HepG2 (cell line): ENCODE measurements around the gene FKBP9. TPM values are rescaled to one million over a fixed set of nuclear protein-coding genes. Genes with fewer than 3 reads are reported as not detected.
A peak's percentile ranks its signal among the peaks of the same experiment; 100 is the strongest.

ENCODE experiments used
- ADNP ChIP-seq: sonication (generic); formaldehyde crosslinking; IDR thresholded peaks from 2 replicates; pipeline ENCODE4 v1.4.0; 2020; ENCODE audit warnings: missing genetic modification reagents
- BATF2 ChIP-seq: sonication (generic); formaldehyde crosslinking; IDR thresholded peaks from 2 replicates; pipeline ENCODE4 v1.8.0; 2022; ENCODE audit warnings: mild to moderate bottlenecking, missing genetic modification reagents, moderate library complexity
- GPBP1L1 ChIP-seq: sonication (generic); formaldehyde crosslinking; IDR thresholded peaks from 2 replicates; pipeline ENCODE4 v1.5.0; 2020; ENCODE audit warnings: mild to moderate bottlenecking, missing genetic modification reagents
- HIC2 ChIP-seq: sonication (generic); formaldehyde crosslinking; IDR thresholded peaks from 2 replicates; pipeline ENCODE4 v1.9.0; 2022; ENCODE audit warnings: low read depth, missing genetic modification reagents
- MIXL1 ChIP-seq: IDR thresholded peaks from 2 replicates; pipeline ENCODE4 v1.6.1; 2016
- RCOR2 ChIP-seq: IDR thresholded peaks from 2 replicates; pipeline ENCODE4 v1.6.1; 2016; ENCODE audit warnings: missing biosample characterization, missing genetic modification reagents
- TRIM22 ChIP-seq: fragments of 450-650 bp; IDR thresholded peaks from 2 replicates; pipeline ENCODE4 v1.6.1; 2017
- polyA plus RNA-seq, 8 experiments: library from polyadenylated mRNA; depleted of rRNA in 3 of 8; stranded (reverse) in 7 of 8; unstranded in 1 of 8; fragments of >200 nt; fragmentation: Illumina TruSeq in 4 of 8; extraction: Trizol in 4 of 8; gene quantifications; 2 replicates each; pipeline versions ENCODE4 v1.2.1 to v1.2.3, GENCODE V29; 2011 to 2016; ENCODE audit warnings: low read depth in 4 of 8, missing spikeins in 1 of 8, mixed read lengths in 1 of 8; ENCODE audit not compliant: insufficient read depth in 1 of 8
- total RNA-seq, 5 experiments: library from RNA; depleted of rRNA; stranded (reverse); fragments of >200 nt; fragmentation: Illumina TruSeq; extraction: Trizol; gene quantifications; 2 replicates each; pipeline ENCODE4 v1.2.3, GENCODE V29; 2016; ENCODE audit warnings: low read depth in 1 of 5

The FKBP9 gene
- total and polyA plus RNA-seq, 2 of the 13 experiments (the other 11 are each of a cell fraction or from before 2014, with no cell fraction given), result 34.0 to 41.5 TPM

- peak; percentile 92; the same call in 1 of the 2 replicates for TF ChIP-seq BATF2 (CRISPR knock-in tag)
- TF ChIP-seq HIC2 (CRISPR knock-in tag), result peak; percentile 43
- no peak for TF ChIP-seq TRIM22
- TF ChIP-seq GPBP1L1 (CRISPR knock-in tag), result no peak
- TF ChIP-seq ADNP (CRISPR knock-in tag), result peak; percentile 70
- TF ChIP-seq MIXL1, result 0 out of 2 replicates have a peak, but pooled peaks have one; percentile 71
- TF ChIP-seq RCOR2 (CRISPR knock-in tag), result no peak
- TF ChIP-seq, all 625 proteins: peak for 303
Observed at GRCh38 chr7:32957326-32958045, at the start of gene FKBP9 (continued).
